WI38 (cell line): ENCODE results near the gene SLC6A16.
"Not testable (repeated sequence)": the region's sequence is repeated elsewhere in the genome, so short reads cannot be mapped to it uniquely, and the experiment has no call there.

ENCODE experiments used
- H3K4me3 ChIP-seq: 2 replicates; pipeline ENCODE4 v1.5.1; 2011; ENCODE audit warnings: low read depth, mild to moderate bottlenecking, control low read depth, low read length
- CTCF ChIP-seq: IDR thresholded peaks from 2 replicates; pipeline ENCODE4 v1.5.1; 2012; ENCODE audit warnings: low read depth, mild to moderate bottlenecking, control low read depth, low read length

The SLC6A16 gene

GRCh38 chr19:49337267-49338022 is 12.5 kb upstream of the SLC6A16 start:
- TF ChIP-seq CTCF: no peak
- H3K4me3 ChIP-seq: no peak overlapping the region

- H3K4me3 ChIP-seq: no peak overlapping the region
- TF ChIP-seq CTCF: no peak
These were observed 11.7 kb upstream of the SLC6A16 start for GRCh38 chr19:49336482-49337266.

GRCh38 chr19:49335784-49336481 is 10.9 kb upstream of the SLC6A16 start:
- TF ChIP-seq CTCF: no peak
- H3K4me3 ChIP-seq: no peak overlapping the region

- TF ChIP-seq CTCF: no peak
- H3K4me3 ChIP-seq: no peak within 1 kb of the TSS
These were observed 10.2 kb upstream of the SLC6A16 start, which contains the start of gene CD37 for GRCh38 chr19:49335071-49335783. TSS of gene CD37 (plus strand) at chr19:49335406. CDS start at chr19:49335541, 135 bp downstream.

GRCh38 chr19:49333811-49334288 is 8.9 kb upstream of the SLC6A16 start:
- H3K4me3 ChIP-seq: no peak overlapping the region
- no peak for TF ChIP-seq CTCF

- no peak for TF ChIP-seq CTCF
- no peak overlapping the region for H3K4me3 ChIP-seq
These were observed 8.4 kb upstream of the SLC6A16 start for GRCh38 chr19:49333418-49333805.

- H3K4me3 ChIP-seq: not testable (repeated sequence)
These were observed 7.9 kb upstream of the SLC6A16 start for GRCh38 chr19:49332691-49333417.
